ENCODE measurements around the gene SFN. TPM values are rescaled to one million over a fixed set of nuclear protein-coding genes. Genes with fewer than 3 reads are reported as not detected.

The SFN gene
- polyA plus RNA-seq, 2 of the 4 experiments (the other 2 are of a cell fraction), result 39.8 to 141 TPM

GRCh38 chr1:26854906-26855305 is 8.0 kb upstream of the SFN start:
- WGBS (ENCODE audit: missing lambda C conversion rate), result 77% methylated on average over 3 of the region's 5 CpGs
- TF ChIP-seq EHF (CRISPR knock-in tag; IDR thresholded peaks at IDR 0.05), result no peak
- no peak for TF ChIP-seq GATA3 (IDR thresholded peaks at IDR 0.05; ENCODE audit: borderline replicate concordance)
- TF ChIP-seq TP53 (CRISPR knock-in tag; IDR thresholded peaks at IDR 0.05), result no peak
- TF ChIP-seq RFX5 (IDR thresholded peaks at IDR 0.05), result no peak
- TF ChIP-seq MYC (IDR thresholded peaks at IDR 0.05; ENCODE audit: borderline replicate concordance, low read length), result no peak
- no peak for TF ChIP-seq KDM1A (IDR thresholded peaks at IDR 0.05; ENCODE audit: low read depth)
- TF ChIP-seq HEYL (CRISPR knock-in tag; IDR thresholded peaks at IDR 0.05), result no peak
- no peak for TF ChIP-seq CBX2 (IDR thresholded peaks at IDR 0.05; ENCODE audit: borderline replicate concordance, low read depth)
- TF ChIP-seq FOXS1 (CRISPR knock-in tag; IDR thresholded peaks at IDR 0.05), result no peak
- TF ChIP-seq NR3C1 (IDR thresholded peaks at IDR 0.05), result no peak
- no peak for TF ChIP-seq ZFP36 (IDR thresholded peaks at IDR 0.05; ENCODE audit: borderline replicate concordance, partially characterized antibody)
- no peak for TF ChIP-seq REST (IDR thresholded peaks at IDR 0.05)
- TF ChIP-seq MAZ (IDR thresholded peaks at IDR 0.05; ENCODE audit: borderline replicate concordance, low read depth, low read length), result no peak
- no peak for TF ChIP-seq SMC3 (IDR thresholded peaks at IDR 0.05)
- TF ChIP-seq EP300 (IDR thresholded peaks at IDR 0.05), result no peak
- no peak for TF ChIP-seq ZNF302 (CRISPR knock-in tag; IDR thresholded peaks at IDR 0.05)
- TF ChIP-seq ELK1 (IDR thresholded peaks at IDR 0.05; ENCODE audit: low read depth, low read length), result no peak
- TF ChIP-seq NFE2L2 (conservative IDR thresholded peaks at IDR 0.05; ENCODE audit: low read length), result no peak
- Histone ChIP-seq H3K27ac (peak overlapping the region; percentile 3 to 50; a peak in 2 of 6 replicates), H3K4me2 (no peak overlapping the region), H3K4me3 (no peak overlapping the region), H3K4me1 (peaks cover 19% of the 10 kb centered on the region), H3K9me3 (no peaks in the 10 kb centered on the region)
- ATAC-seq, result no peak
- ChIA-PET CTCF (interaction anchor here (0.8 to 1.7 kb wide), 4 partner anchors 7 to 45 kb away, joined by 3 to 6 read pairs (median 4); no protein-coding TSS in a partner anchor), POLR2A (no interaction called here)
- no peak for FAIRE-seq
- DNase-seq (ENCODE audit: low read depth in 1 of 2, low spot score in 1 of 2), result no peak

GRCh38 chr1:26855636-26856035 is 7.3 kb upstream of the SFN start:
- Histone ChIP-seq H3K4me3 (no peak overlapping the region), H3K4me1 (peaks cover 12% of the 10 kb centered on the region), H3K27ac (no peak overlapping the region), H3K9me3 (no peaks in the 10 kb centered on the region), H3K4me2 (no peak overlapping the region)
- ChIA-PET CTCF (interaction anchor here (0.8 to 1.7 kb wide), 3 partner anchors 23 to 46 kb away, joined by 3 to 6 read pairs (median 4); no protein-coding TSS in a partner anchor), POLR2A (no interaction called here)
- DNase-seq (ENCODE audit: low read depth in 1 of 2, low spot score in 1 of 2), result no peak
- WGBS (ENCODE audit: missing lambda C conversion rate), result 93% methylated on average over 4 of the region's 4 CpGs
- no peak for ATAC-seq
- FAIRE-seq, result no peak
- TF ChIP-seq EP300 (IDR thresholded peaks at IDR 0.05) (no peak), ZNF302 (CRISPR knock-in tag; IDR thresholded peaks at IDR 0.05) (no peak), MAZ (IDR thresholded peaks at IDR 0.05; ENCODE audit: borderline replicate concordance, low read depth, low read length) (no peak)

- H3K4me3 ChIP-seq, result no peak overlapping the region
- ATAC-seq (no peak), FAIRE-seq (no peak), DNase-seq (ENCODE audit: low read depth in 1 of 2, low spot score in 1 of 2) (no peak)
- 93% methylated on average over 11 of the region's 11 CpGs for WGBS (ENCODE audit: missing lambda C conversion rate)
- H3K4me2 ChIP-seq, result no peak overlapping the region
- POLR2A ChIA-PET, result no interaction called here
- TF ChIP-seq FOSB (CRISPR knock-in tag; IDR thresholded peaks at IDR 0.05) (no peak), TFCP2L1 (CRISPR knock-in tag; IDR thresholded peaks at IDR 0.05) (no peak), JUNB (IDR thresholded peaks at IDR 0.05) (no peak), ATOH8 (CRISPR knock-in tag; IDR thresholded peaks at IDR 0.05; ENCODE audit: low read depth) (no peak)
- no peaks in the 10 kb centered on the region for H3K9me3 ChIP-seq
- H3K4me1 ChIP-seq, result peaks cover 14% of the 10 kb centered on the region
- H3K27ac ChIP-seq, result no peak overlapping the region; a peak in 1 of 6 replicates
- CTCF ChIA-PET, result interaction anchor here (0.8 to 1.7 kb wide), 4 partner anchors 9 to 46 kb away, joined by 3 to 6 read pairs (median 4); no protein-coding TSS in a partner anchor
Observed at GRCh38 chr1:26856181-26856580, 6.8 kb upstream of the SFN start.
